HL-60 (cell line): ENCODE measurements around the gene PPP1R37.

Experiments
- DNase-seq, 2 experiments: peaks; one replicate each; pipeline ENCODE4 v3.0.0-alpha.2; 2010 to 2020; ENCODE audit warnings: low read depth in 1 of 2, low spot score in 1 of 2
- H3K27ac ChIP-seq: fragments of 250-450 bp; sonication (Bioruptor Pico); replicated peaks from 2 replicates; pipeline ENCODE4 v1.5.1; 2020; ENCODE audit warnings: mild to moderate bottlenecking, moderate library complexity
- H3K27me3 ChIP-seq: fragments of 250-450 bp; sonication (Bioruptor Pico); 2 replicates; pipeline ENCODE4 v1.5.1; 2021; ENCODE audit warnings: mild to moderate bottlenecking, moderate library complexity; ENCODE audit not compliant: insufficient read depth, poor library complexity, severe bottlenecking
- H3K4me3 ChIP-seq: replicated peaks from 2 replicates; pipeline ENCODE4 v1.5.1; 2011; ENCODE audit warnings: mild to moderate bottlenecking, control low read depth, low read length; ENCODE audit not compliant: insufficient read depth
- GABPA ChIP-seq: IDR thresholded peaks from 2 replicates; pipeline ENCODE4 v1.6.1; 2012; ENCODE audit warnings: low read depth
- POLR2AphosphoS5 ChIP-seq: IDR thresholded peaks from 2 replicates; pipeline ENCODE4 v1.6.1; 2012; ENCODE audit warnings: low read depth
- SPI1 ChIP-seq: IDR thresholded peaks from 2 replicates; pipeline ENCODE4 v1.6.1; 2012; ENCODE audit warnings: low read depth, mild to moderate bottlenecking, borderline replicate concordance
- TF ChIP-seq, protein P1 (sequence below): IDR thresholded peaks from one replicate; pipeline ENCODE4 v1.5.1; 2011; ENCODE audit warnings: low read length, control low read depth, inconsistent platforms; ENCODE audit not compliant: insufficient read depth
- TF ChIP-seq, protein P2 (sequence below): IDR thresholded peaks from 2 replicates; pipeline ENCODE4 v1.6.1; 2012; ENCODE audit warnings: low read depth; ENCODE audit not compliant: insufficient replicate concordance

PPP1R37 gene

GRCh38 chr19:45056831-45057230 is 36.1 kb upstream of the PPP1R37 start:
- TF ChIP-seq, protein P1, sequence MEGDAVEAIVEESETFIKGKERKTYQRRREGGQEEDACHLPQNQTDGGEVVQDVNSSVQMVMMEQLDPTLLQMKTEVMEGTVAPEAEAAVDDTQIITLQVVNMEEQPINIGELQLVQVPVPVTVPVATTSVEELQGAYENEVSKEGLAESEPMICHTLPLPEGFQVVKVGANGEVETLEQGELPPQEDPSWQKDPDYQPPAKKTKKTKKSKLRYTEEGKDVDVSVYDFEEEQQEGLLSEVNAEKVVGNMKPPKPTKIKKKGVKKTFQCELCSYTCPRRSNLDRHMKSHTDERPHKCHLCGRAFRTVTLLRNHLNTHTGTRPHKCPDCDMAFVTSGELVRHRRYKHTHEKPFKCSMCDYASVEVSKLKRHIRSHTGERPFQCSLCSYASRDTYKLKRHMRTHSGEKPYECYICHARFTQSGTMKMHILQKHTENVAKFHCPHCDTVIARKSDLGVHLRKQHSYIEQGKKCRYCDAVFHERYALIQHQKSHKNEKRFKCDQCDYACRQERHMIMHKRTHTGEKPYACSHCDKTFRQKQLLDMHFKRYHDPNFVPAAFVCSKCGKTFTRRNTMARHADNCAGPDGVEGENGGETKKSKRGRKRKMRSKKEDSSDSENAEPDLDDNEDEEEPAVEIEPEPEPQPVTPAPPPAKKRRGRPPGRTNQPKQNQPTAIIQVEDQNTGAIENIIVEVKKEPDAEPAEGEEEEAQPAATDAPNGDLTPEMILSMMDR = no peak
- TF ChIP-seq SPI1 = no peak
- no peak for TF ChIP-seq GABPA
- TF ChIP-seq, protein P2, sequence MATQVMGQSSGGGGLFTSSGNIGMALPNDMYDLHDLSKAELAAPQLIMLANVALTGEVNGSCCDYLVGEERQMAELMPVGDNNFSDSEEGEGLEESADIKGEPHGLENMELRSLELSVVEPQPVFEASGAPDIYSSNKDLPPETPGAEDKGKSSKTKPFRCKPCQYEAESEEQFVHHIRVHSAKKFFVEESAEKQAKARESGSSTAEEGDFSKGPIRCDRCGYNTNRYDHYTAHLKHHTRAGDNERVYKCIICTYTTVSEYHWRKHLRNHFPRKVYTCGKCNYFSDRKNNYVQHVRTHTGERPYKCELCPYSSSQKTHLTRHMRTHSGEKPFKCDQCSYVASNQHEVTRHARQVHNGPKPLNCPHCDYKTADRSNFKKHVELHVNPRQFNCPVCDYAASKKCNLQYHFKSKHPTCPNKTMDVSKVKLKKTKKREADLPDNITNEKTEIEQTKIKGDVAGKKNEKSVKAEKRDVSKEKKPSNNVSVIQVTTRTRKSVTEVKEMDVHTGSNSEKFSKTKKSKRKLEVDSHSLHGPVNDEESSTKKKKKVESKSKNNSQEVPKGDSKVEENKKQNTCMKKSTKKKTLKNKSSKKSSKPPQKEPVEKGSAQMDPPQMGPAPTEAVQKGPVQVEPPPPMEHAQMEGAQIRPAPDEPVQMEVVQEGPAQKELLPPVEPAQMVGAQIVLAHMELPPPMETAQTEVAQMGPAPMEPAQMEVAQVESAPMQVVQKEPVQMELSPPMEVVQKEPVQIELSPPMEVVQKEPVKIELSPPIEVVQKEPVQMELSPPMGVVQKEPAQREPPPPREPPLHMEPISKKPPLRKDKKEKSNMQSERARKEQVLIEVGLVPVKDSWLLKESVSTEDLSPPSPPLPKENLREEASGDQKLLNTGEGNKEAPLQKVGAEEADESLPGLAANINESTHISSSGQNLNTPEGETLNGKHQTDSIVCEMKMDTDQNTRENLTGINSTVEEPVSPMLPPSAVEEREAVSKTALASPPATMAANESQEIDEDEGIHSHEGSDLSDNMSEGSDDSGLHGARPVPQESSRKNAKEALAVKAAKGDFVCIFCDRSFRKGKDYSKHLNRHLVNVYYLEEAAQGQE = no peak
- no peak for TF ChIP-seq POLR2AphosphoS5
- DNase-seq = no peak
- H3K4me3 ChIP-seq = no peak overlapping the region
- H3K27me3 ChIP-seq = no peaks in the 10 kb centered on the region
- no peak overlapping the region for H3K27ac ChIP-seq

GRCh38 chr19:45057444-45057843 is 35.5 kb upstream of the PPP1R37 start:
- H3K27ac ChIP-seq = no peak overlapping the region
- TF ChIP-seq POLR2AphosphoS5 = no peak
- TF ChIP-seq, protein P1 = no peak
- TF ChIP-seq, protein P2 = no peak
- TF ChIP-seq SPI1 = no peak
- TF ChIP-seq GABPA = no peak
- no peak for DNase-seq

DNA sequence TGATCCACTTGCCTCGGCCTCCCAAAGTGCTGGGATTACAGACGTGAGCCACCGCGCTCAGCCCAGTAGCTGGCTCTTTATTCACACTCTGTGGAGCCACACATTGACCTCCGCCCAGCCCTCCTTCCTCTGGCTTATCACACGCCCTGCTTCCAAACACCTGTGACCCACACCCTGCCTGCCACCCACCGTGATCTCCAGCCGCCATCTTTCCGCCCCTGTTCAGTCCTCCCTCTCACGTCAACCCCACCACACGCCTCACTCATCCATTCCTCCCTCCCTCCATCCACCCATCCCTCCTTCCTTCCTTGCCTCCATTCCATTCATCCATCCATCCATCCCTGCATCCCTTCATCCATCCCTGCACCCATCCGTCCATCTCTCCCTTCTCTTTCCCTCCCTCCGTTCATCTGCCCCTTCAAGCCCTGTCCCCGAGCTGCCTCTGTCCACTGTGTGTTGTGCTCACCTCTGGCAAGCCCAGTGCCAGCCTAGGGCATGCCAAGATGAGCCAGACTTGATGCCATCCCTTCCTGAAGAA is 34.3 kb upstream of the PPP1R37 start:
- no peak for DNase-seq
- TF ChIP-seq POLR2AphosphoS5 (no peak), GABPA (no peak)
- TF ChIP-seq, protein P2 = no peak
- no peak overlapping the region for H3K27ac ChIP-seq
- H3K27me3 ChIP-seq = no peaks in the 10 kb centered on the region
- H3K4me3 ChIP-seq = no peak overlapping the region

More at GRCh38 chr19:45057444-45057843, 35.5 kb upstream of the PPP1R37 start:
- H3K27me3 ChIP-seq = no peaks in the 10 kb centered on the region
- no peak overlapping the region for H3K4me3 ChIP-seq
